Measurements from ENCODE around the gene SLC7A5.
"Not testable (repeated sequence)": the region's sequence is repeated elsewhere in the genome, so short reads cannot be mapped to it uniquely, and the experiment has no call there.

- TF ChIP-seq, protein P1, sequence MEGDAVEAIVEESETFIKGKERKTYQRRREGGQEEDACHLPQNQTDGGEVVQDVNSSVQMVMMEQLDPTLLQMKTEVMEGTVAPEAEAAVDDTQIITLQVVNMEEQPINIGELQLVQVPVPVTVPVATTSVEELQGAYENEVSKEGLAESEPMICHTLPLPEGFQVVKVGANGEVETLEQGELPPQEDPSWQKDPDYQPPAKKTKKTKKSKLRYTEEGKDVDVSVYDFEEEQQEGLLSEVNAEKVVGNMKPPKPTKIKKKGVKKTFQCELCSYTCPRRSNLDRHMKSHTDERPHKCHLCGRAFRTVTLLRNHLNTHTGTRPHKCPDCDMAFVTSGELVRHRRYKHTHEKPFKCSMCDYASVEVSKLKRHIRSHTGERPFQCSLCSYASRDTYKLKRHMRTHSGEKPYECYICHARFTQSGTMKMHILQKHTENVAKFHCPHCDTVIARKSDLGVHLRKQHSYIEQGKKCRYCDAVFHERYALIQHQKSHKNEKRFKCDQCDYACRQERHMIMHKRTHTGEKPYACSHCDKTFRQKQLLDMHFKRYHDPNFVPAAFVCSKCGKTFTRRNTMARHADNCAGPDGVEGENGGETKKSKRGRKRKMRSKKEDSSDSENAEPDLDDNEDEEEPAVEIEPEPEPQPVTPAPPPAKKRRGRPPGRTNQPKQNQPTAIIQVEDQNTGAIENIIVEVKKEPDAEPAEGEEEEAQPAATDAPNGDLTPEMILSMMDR (conservative IDR thresholded peaks at IDR 0.05), result not testable (repeated sequence)
- TF ChIP-seq ZFX (IDR thresholded peaks at IDR 0.05), result not testable (repeated sequence)
Observed at GRCh38 chr16:87827588-87827915, 41.8 kb downstream of the SLC7A5 start.

Data from C4-2B (cell line).